PFSK-1 (cell line): Measurements from ENCODE around the gene GALNTL6.

Source experiments
- FOXP2 ChIP-seq: optimal IDR thresholded peaks from 2 replicates; pipeline ENCODE3; 2011; ENCODE audit warnings: borderline replicate concordance, control low read depth, inconsistent platforms; ENCODE audit not compliant: insufficient read depth; ENCODE audit errors: extremely low read length, extremely low read depth
- POLR2AphosphoS5 ChIP-seq: IDR thresholded peaks from 2 replicates; pipeline ENCODE4 v1.6.1; 2012; ENCODE audit warnings: low read depth, mild to moderate bottlenecking, control low read depth, low read length, moderate library complexity
- REST ChIP-seq, 2 experiments: IDR thresholded peaks; 2 replicates each; pipeline versions ENCODE4 v1.6.1 to v1.8.0; 2011 to 2012; ENCODE audit warnings: low read depth in 2 of 2, low read length in 2 of 2, control low read depth in 1 of 2, inconsistent platforms in 1 of 2, mild to moderate bottlenecking in 1 of 2, moderate library complexity in 1 of 2; ENCODE audit not compliant: insufficient read depth in 1 of 2
- SIN3A ChIP-seq: IDR thresholded peaks from 2 replicates; pipeline ENCODE4 v1.6.1; 2012; ENCODE audit warnings: mild to moderate bottlenecking, low read length, moderate library complexity, borderline replicate concordance; ENCODE audit not compliant: insufficient read depth
- TAF1 ChIP-seq: IDR thresholded peaks from 2 replicates; pipeline ENCODE4 v1.6.1; 2012; ENCODE audit warnings: low read length, control low read depth, borderline replicate concordance; ENCODE audit not compliant: insufficient read depth

The GALNTL6 gene

GRCh38 chr4:171876636-171877035 lies 63.4 kb downstream of the GALNTL6 start:
- TF ChIP-seq FOXP2 (no peak), POLR2AphosphoS5 (no peak), TAF1 (no peak), REST (IDR thresholded peaks at IDR 0.05; ENCODE audit: insufficient read depth in 1 of 2, low read depth in 2 of 2, low read length in 2 of 2) (no peak), SIN3A (no peak)

- TF ChIP-seq POLR2AphosphoS5 = no peak
Observed at GRCh38 chr4:171880136-171880535, 66.9 kb downstream of the GALNTL6 start.

DNA sequence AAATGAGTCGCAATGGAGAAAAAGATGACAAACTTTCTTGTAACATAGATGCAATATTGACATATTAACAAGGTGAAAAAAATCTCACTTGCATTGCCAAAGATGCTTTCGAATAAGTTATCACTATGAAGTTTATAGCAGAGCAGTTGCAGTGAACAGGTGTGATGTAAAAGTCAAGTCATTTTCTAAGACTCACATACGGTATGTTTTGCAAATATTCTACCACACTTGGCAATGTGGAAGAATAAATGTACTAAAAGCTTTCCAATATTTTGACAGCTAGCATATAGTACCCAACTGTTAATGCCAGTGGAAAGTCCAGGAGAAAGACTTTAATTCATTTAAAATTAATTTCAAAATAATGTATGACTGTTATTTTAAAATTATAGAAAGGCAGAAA lies 76.5 kb downstream of the GALNTL6 start:
- TF ChIP-seq SIN3A = no peak
- TF ChIP-seq REST (IDR thresholded peaks at IDR 0.05; ENCODE audit: insufficient read depth in 1 of 2, low read depth in 2 of 2, low read length in 2 of 2) = no peak
- TF ChIP-seq FOXP2 = no peak
- TF ChIP-seq POLR2AphosphoS5 = no peak
- TF ChIP-seq TAF1 = no peak

- TF ChIP-seq TAF1 (no peak), SIN3A (no peak), REST (IDR thresholded peaks at IDR 0.05; ENCODE audit: insufficient read depth in 1 of 2, low read depth in 2 of 2, low read length in 2 of 2) (no peak), POLR2AphosphoS5 (no peak), FOXP2 (no peak)
Observed at GRCh38 chr4:171891038-171891437, 77.8 kb downstream of the GALNTL6 start.

GRCh38 chr4:171896426-171896825 lies 83.2 kb downstream of the GALNTL6 start:
- no peak for TF ChIP-seq TAF1
- no peak for TF ChIP-seq POLR2AphosphoS5
- no peak for TF ChIP-seq SIN3A
- no peak for TF ChIP-seq FOXP2
- TF ChIP-seq REST (IDR thresholded peaks at IDR 0.05; ENCODE audit: insufficient read depth in 1 of 2, low read depth in 2 of 2, low read length in 2 of 2) = no peak
